ENCODE data around the gene SLC6A20.

DNA sequence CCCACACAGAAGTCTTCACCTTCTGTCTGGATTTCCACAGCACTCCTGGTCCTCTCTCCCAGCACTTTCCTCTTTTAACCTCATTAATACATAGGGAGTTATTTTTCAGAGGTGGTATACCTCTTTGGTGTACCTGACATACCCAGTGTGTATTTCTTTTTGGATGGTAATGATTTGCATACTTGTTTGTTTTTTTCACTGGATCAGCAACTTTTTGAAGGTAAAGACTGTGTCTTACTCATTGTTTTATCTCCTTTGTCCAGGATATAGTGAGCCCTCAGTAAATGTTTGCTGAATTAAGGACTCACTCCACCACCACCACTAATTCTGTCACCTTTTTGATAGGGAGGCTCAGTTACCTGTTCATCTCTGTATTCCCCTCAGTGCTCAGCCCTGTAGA, 55.1 kb downstream of the SLC6A20 start:
- TF ChIP-seq, protein P1, sequence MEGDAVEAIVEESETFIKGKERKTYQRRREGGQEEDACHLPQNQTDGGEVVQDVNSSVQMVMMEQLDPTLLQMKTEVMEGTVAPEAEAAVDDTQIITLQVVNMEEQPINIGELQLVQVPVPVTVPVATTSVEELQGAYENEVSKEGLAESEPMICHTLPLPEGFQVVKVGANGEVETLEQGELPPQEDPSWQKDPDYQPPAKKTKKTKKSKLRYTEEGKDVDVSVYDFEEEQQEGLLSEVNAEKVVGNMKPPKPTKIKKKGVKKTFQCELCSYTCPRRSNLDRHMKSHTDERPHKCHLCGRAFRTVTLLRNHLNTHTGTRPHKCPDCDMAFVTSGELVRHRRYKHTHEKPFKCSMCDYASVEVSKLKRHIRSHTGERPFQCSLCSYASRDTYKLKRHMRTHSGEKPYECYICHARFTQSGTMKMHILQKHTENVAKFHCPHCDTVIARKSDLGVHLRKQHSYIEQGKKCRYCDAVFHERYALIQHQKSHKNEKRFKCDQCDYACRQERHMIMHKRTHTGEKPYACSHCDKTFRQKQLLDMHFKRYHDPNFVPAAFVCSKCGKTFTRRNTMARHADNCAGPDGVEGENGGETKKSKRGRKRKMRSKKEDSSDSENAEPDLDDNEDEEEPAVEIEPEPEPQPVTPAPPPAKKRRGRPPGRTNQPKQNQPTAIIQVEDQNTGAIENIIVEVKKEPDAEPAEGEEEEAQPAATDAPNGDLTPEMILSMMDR (conservative IDR thresholded peaks at IDR 0.05; ENCODE audit: low read depth in 2 of 2): no peak
- no peak for TF ChIP-seq POLR2AphosphoS5 (IDR thresholded peaks at IDR 0.05; ENCODE audit: low read depth)
- TF ChIP-seq EZH2phosphoT487 (IDR thresholded peaks at IDR 0.05; ENCODE audit: unreplicated experiment): no peak
- no peak for TF ChIP-seq EZH2 (IDR thresholded peaks at IDR 0.05; ENCODE audit: low read depth, unreplicated experiment)
- no peak for TF ChIP-seq CREB1 (CRISPR knock-in tag; IDR thresholded peaks at IDR 0.05; ENCODE audit: low read depth)
- TF ChIP-seq, protein P2, sequence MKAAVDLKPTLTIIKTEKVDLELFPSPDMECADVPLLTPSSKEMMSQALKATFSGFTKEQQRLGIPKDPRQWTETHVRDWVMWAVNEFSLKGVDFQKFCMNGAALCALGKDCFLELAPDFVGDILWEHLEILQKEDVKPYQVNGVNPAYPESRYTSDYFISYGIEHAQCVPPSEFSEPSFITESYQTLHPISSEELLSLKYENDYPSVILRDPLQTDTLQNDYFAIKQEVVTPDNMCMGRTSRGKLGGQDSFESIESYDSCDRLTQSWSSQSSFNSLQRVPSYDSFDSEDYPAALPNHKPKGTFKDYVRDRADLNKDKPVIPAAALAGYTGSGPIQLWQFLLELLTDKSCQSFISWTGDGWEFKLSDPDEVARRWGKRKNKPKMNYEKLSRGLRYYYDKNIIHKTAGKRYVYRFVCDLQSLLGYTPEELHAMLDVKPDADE (IDR thresholded peaks at IDR 0.05): no peak
- no peak for TF ChIP-seq JUNB (IDR thresholded peaks at IDR 0.05; ENCODE audit: unreplicated experiment)
- TF ChIP-seq, protein P3, sequence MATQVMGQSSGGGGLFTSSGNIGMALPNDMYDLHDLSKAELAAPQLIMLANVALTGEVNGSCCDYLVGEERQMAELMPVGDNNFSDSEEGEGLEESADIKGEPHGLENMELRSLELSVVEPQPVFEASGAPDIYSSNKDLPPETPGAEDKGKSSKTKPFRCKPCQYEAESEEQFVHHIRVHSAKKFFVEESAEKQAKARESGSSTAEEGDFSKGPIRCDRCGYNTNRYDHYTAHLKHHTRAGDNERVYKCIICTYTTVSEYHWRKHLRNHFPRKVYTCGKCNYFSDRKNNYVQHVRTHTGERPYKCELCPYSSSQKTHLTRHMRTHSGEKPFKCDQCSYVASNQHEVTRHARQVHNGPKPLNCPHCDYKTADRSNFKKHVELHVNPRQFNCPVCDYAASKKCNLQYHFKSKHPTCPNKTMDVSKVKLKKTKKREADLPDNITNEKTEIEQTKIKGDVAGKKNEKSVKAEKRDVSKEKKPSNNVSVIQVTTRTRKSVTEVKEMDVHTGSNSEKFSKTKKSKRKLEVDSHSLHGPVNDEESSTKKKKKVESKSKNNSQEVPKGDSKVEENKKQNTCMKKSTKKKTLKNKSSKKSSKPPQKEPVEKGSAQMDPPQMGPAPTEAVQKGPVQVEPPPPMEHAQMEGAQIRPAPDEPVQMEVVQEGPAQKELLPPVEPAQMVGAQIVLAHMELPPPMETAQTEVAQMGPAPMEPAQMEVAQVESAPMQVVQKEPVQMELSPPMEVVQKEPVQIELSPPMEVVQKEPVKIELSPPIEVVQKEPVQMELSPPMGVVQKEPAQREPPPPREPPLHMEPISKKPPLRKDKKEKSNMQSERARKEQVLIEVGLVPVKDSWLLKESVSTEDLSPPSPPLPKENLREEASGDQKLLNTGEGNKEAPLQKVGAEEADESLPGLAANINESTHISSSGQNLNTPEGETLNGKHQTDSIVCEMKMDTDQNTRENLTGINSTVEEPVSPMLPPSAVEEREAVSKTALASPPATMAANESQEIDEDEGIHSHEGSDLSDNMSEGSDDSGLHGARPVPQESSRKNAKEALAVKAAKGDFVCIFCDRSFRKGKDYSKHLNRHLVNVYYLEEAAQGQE (IDR thresholded peaks at IDR 0.05; ENCODE audit: unreplicated experiment): no peak
- no peak for TF ChIP-seq ZNF114 (CRISPR knock-in tag; IDR thresholded peaks at IDR 0.05)
- no peak for TF ChIP-seq ZNF331 (CRISPR knock-in tag; IDR thresholded peaks at IDR 0.05; ENCODE audit: low read depth)
- TF ChIP-seq, protein P4, sequence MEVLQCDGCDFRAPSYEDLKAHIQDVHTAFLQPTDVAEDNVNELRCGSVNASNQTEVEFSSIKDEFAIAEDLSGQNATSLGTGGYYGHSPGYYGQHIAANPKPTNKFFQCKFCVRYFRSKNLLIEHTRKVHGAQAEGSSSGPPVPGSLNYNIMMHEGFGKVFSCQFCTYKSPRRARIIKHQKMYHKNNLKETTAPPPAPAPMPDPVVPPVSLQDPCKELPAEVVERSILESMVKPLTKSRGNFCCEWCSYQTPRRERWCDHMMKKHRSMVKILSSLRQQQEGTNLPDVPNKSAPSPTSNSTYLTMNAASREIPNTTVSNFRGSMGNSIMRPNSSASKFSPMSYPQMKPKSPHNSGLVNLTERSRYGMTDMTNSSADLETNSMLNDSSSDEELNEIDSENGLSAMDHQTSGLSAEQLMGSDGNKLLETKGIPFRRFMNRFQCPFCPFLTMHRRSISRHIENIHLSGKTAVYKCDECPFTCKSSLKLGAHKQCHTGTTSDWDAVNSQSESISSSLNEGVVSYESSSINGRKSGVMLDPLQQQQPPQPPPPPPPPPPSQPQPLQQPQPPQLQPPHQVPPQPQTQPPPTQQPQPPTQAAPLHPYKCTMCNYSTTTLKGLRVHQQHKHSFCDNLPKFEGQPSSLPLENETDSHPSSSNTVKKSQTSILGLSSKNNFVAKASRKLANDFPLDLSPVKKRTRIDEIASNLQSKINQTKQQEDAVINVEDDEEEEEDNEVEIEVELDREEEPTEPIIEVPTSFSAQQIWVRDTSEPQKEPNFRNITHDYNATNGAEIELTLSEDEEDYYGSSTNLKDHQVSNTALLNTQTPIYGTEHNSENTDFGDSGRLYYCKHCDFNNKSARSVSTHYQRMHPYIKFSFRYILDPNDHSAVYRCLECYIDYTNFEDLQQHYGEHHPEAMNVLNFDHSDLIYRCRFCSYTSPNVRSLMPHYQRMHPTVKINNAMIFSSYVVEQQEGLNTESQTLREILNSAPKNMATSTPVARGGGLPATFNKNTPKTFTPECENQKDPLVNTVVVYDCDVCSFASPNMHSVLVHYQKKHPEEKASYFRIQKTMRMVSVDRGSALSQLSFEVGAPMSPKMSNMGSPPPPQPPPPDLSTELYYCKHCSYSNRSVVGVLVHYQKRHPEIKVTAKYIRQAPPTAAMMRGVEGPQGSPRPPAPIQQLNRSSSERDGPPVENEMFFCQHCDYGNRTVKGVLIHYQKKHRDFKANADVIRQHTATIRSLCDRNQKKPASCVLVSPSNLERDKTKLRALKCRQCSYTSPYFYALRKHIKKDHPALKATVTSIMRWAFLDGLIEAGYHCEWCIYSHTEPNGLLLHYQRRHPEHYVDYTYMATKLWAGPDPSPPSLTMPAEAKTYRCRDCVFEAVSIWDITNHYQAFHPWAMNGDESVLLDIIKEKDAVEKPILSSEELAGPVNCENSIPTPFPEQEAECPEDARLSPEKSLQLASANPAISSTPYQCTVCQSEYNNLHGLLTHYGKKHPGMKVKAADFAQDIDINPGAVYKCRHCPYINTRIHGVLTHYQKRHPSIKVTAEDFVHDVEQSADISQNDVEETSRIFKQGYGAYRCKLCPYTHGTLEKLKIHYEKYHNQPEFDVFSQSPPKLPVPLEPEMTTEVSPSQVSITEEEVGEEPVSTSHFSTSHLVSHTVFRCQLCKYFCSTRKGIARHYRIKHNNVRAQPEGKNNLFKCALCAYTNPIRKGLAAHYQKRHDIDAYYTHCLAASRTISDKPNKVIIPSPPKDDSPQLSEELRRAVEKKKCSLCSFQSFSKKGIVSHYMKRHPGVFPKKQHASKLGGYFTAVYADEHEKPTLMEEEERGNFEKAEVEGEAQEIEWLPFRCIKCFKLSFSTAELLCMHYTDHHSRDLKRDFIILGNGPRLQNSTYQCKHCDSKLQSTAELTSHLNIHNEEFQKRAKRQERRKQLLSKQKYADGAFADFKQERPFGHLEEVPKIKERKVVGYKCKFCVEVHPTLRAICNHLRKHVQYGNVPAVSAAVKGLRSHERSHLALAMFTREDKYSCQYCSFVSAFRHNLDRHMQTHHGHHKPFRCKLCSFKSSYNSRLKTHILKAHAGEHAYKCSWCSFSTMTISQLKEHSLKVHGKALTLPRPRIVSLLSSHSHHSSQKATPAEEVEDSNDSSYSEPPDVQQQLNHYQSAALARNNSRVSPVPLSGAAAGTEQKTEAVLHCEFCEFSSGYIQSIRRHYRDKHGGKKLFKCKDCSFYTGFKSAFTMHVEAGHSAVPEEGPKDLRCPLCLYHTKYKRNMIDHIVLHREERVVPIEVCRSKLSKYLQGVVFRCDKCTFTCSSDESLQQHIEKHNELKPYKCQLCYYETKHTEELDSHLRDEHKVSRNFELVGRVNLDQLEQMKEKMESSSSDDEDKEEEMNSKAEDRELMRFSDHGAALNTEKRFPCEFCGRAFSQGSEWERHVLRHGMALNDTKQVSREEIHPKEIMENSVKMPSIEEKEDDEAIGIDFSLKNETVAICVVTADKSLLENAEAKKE (CRISPR knock-in tag; IDR thresholded peaks at IDR 0.05): no peak
- TF ChIP-seq NANOG (IDR thresholded peaks at IDR 0.05; ENCODE audit: borderline replicate concordance): no peak
